GM10847 (cell line): Measurements from ENCODE around the gene CDK18.

Experiments
- POLR2A ChIP-seq: IDR thresholded peaks from 2 replicates; pipeline ENCODE4 v1.6.1; 2011; ENCODE audit not compliant: insufficient read length; ENCODE audit errors: extremely low read depth

Gene CDK18

GRCh38 chr1:205504311-205505075, at the start of gene CDK18:
TSS of gene CDK18 (plus strand) at chr1:205504669. CDS start at chr1:205523168, 18,499 bp downstream.
- no peak for TF ChIP-seq POLR2A

GRCh38 chr1:205454903-205455335, 49.5 kb upstream of the CDK18 start:
- no peak for TF ChIP-seq POLR2A

- TF ChIP-seq POLR2A: no peak
Observed at GRCh38 chr1:205455581-205456382, 48.7 kb upstream of the CDK18 start, which contains the start of gene BLACAT1. TSS of gene BLACAT1 (minus strand) at chr1:205456045.

GRCh38 chr1:205456383-205456867, 48.0 kb upstream of the CDK18 start:
- TF ChIP-seq POLR2A: no peak

- TF ChIP-seq POLR2A: no peak
Observed at GRCh38 chr1:205456868-205457745, 47.4 kb upstream of the CDK18 start.

- no peak for TF ChIP-seq POLR2A
Observed at GRCh38 chr1:205458777-205459566, 45.5 kb upstream of the CDK18 start.

GRCh38 chr1:205465392-205465791, 39.1 kb upstream of the CDK18 start:
- no peak for TF ChIP-seq POLR2A

GRCh38 chr1:205466595-205467220, 37.8 kb upstream of the CDK18 start:
- no peak for TF ChIP-seq POLR2A

GRCh38 chr1:205470131-205470530, 34.3 kb upstream of the CDK18 start:
- no peak for TF ChIP-seq POLR2A

GRCh38 chr1:205472737-205473441, 31.6 kb upstream of the CDK18 start:
- no peak for TF ChIP-seq POLR2A

- no peak for TF ChIP-seq POLR2A
Observed at GRCh38 chr1:205473475-205473874, 31.0 kb upstream of the CDK18 start.

GRCh38 chr1:205473966-205474365, 30.5 kb upstream of the CDK18 start:
- TF ChIP-seq POLR2A: no peak

- TF ChIP-seq POLR2A: no peak
Observed at GRCh38 chr1:205474571-205474970, 29.9 kb upstream of the CDK18 start.
